Stimulated activated CD4-positive, alpha-beta T cell treated with anti-CD3 and anti-CD28 coated beads, Interleukin-1b, Interleukin-23, amount 100 ng/mL, for 24 hours (primary cell): ENCODE results near the gene ATXN7L1.
"Not testable (repeated sequence)": the region's sequence is repeated elsewhere in the genome, so short reads cannot be mapped to it uniquely, and the experiment has no call there.

Source experiments
- DNase-seq, 4 experiments: peaks; one replicate each; pipeline ENCODE4 v3.0.0-alpha.2; 2020; ENCODE audit warnings: low read depth in 4 of 4, low spot score in 1 of 4

ATXN7L1 gene

GRCh38 chr7:105890290-105890997 is 14.0 kb upstream of the ATXN7L1 start:
- peak in 1 of 4 experiments; percentile 10 for DNase-seq

GRCh38 chr7:105887569-105888189 is 11.3 kb upstream of the ATXN7L1 start:
- no peak for DNase-seq

DNA sequence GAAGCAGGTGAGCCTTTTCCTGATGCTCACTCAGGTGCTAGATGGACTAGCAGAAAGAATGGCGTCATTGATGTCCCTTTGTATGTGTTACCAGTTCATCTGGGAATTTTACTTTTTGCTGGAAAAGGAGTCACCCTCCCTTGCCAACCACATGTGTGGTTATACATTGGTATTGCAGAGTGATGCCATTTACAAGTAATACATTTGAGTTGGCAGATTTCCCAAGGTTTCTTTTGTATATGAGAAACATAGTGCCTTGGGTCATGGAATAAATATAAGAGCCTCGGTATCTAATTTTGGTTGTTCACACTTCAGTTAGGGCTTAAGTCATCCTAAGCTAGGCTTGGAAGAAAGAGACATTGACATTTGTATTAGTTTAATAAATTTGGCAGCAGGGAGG is 10.4 kb upstream of the ATXN7L1 start:
- no peak for DNase-seq

GRCh38 chr7:105885387-105886111 is 9.2 kb upstream of the ATXN7L1 start:
- DNase-seq: no peak

DNA sequence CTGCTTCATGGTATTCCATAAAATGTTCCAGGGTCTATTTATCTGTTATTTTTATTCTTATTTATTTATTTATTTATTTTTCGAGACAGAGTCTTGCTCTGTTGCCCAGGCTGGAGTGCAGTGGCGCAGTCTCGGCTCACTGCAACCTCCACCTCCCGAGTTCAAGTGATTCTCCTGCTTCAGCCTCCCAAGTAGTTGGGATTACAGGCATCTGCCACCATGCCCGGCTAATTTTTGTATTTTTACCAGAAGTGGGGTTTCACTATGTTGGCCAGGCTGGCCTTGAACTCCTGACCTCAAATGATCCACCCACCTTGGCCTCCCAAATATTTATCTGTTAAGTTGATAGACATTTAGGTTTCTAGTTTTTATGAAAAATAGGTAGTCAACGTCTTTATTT is 6.8 kb upstream of the ATXN7L1 start:
- not testable (repeated sequence) for DNase-seq

DNA sequence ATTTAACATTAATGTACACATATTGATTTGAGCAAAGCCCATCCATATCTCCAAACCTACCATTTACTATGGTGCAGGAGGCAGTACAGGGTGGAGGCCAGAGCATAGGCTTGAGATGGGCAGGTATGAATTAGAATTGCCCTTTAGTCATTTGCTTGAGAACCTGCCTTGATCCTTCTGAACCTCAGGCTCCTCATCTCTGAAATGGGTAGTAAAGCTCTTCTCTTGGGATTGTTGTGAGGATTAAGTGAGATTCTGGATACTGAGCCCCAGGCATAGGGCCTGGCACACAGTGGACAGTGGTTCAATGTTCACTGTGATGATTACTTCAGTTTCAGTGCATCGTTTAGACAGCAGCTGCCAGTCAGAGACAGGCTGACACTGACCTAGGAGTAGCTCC is 5.0 kb upstream of the ATXN7L1 start:
- DNase-seq: no peak

DNA sequence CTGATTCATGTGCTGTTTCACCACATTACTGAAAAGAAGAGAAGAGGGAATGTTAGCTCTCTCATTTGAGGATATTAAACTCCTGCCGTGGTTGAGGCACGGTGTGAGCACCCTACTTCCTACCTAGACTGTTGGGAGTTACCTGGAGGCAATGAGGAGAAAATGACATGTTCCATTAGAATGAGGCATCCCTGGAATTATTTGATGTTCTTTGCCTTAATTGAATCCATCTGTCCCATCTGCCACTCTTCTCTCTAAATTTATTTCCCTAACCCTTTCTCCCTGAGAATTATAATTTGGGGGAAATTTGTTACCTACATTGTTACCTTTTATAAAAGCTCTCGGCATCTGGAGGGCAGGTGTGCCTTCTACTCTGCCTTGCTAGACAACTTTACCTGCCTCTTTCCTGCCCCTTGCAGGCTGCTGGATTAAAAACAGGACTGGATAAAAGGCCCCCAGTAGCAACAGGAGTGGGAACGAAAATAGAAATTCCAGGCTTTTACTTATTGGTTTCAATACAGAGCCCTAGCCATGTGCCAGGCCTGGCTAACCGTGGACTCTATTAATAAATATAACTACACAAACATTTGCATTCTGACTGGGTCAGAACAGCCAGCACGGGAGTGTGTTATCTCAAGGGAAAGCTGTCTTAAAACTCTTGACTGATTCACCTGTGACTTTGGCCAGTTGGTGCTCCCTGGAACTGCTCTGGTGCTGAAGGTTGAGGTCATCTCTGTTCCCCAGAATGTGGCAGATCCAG is 4.4 kb upstream of the ATXN7L1 start:
- DNase-seq: no peak

- no peak for DNase-seq
These were observed 3.4 kb upstream of the ATXN7L1 start for GRCh38 chr7:105879782-105880181.

DNA sequence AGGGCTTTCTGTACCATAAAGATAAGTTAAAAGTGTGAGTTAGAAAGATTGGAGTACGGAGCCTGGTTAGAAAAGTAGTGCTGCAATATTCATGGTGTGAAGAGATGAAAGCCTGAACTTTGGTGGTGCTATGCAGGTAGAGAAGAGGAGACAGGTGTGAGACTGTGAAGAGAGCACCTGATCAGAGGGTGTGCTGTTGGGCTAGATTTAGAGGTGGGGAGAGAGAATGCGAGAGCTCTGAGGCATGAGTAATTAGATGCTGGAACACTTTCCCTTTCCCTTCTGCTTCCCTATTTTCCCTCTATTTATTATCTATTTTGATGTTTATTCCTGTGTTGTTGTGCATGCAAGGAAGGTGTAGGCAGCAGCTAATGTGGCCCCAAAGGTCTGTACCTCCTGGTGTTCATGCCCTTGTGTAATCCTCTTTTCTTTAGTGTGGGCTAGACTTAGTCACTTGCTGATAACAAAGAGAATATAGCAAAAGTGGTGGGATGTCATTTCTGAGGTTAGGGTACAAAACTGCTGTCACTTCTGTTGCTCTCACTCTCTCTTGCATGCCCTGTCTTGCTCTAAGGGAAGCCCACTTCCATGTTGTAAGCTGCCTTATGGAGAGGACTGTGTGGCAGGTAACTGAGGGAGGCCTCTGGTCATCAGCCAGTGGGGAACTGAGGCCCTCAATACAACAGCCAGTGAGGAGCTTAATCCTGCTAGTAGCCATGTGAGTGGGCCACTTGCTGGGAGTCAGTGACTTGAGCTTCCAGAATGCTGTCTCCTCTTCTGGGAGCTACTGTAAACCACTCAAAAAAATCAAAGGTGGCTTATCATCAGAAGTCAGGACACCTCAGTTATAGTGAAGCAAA is 2.6 kb upstream of the ATXN7L1 start:
- no peak for DNase-seq

DNA sequence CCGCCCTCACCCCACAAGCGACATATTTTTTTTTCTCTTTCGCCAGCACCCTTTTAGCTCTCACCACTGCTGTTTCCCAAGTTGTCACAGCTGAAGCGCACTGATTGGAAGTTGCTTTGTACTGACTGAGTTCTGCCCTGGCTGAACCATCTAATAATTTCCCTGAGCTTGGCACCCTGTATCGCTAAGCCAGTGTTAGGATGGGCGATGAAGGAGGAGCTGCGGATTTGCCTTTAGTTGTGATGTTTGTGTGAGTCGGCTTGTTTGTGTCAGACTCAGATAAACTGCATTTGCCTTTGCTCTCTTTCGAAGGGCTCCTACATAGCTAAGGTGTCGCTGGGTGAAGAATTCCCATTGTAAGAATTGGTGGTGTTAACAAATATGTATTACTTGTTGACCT is 1.3 kb upstream of the ATXN7L1 start:
- DNase-seq: no peak

DNA sequence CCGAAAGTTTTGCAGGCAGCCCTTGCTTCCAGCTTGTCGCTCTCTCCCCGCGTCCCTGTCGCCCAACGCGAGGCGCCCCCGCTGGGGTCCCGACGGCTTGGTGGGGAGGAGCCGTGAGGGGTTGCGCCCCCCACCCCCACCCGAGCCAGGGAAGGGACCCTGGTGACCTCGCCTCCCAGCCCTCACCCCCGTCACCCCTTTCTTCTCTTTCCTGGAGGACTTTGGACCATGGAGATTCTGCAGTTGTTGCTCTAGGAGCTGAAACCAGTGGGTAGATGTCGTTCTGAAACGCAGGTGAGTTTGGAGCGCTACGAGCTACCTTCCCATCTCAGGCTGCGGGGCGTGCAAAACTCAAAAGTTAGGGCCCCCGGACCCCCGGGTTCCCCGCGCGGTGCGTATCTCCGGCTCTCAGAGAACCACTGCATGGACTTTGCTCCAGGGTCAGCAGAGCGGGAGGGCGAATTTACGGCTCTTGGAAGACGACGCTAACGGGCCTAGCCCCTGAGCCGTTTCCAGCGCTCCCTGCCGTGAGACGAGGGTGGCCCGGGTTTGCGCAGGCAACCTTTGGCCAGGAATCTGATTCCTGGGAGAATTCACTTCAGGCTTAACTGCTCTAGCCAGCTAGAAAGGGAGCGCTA is 684 bp upstream of the ATXN7L1 start:
- DNase-seq: peak in 1 of 4 experiments; percentile 6

- no peak for DNase-seq
These were observed 894 bp downstream of the ATXN7L1 start for GRCh38 chr7:105875505-105875904.

DNA sequence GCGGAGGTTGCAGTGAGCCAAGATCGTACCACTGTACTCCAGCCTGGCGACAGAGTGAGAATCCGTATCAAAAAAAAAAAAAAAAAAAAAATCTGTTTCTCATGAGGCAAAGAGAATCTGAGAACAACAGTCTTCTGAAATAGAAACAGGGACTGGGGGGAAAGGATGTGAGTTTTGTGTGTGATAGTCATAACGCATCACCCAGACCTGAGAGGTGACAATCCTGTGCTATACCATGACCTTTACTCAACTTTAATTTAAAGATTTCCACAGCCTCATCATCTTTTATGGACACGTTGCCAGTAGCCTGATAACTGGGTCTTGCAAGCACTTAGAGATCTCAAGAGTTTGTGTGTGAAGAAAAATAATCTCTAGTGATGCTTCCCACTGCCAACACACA is 2.3 kb downstream of the ATXN7L1 start:
- no peak for DNase-seq

- no peak for DNase-seq
These were observed 3.9 kb downstream of the ATXN7L1 start for GRCh38 chr7:105872491-105872890.

- no peak for DNase-seq
These were observed 5.3 kb downstream of the ATXN7L1 start for GRCh38 chr7:105871142-105871541.

- DNase-seq: no peak
These were observed 10.1 kb downstream of the ATXN7L1 start for GRCh38 chr7:105866102-105866801.

- DNase-seq: no peak
These were observed 12.5 kb downstream of the ATXN7L1 start for GRCh38 chr7:105863876-105864275.

GRCh38 chr7:105862770-105863169 is 13.6 kb downstream of the ATXN7L1 start:
- DNase-seq: no peak

DNA sequence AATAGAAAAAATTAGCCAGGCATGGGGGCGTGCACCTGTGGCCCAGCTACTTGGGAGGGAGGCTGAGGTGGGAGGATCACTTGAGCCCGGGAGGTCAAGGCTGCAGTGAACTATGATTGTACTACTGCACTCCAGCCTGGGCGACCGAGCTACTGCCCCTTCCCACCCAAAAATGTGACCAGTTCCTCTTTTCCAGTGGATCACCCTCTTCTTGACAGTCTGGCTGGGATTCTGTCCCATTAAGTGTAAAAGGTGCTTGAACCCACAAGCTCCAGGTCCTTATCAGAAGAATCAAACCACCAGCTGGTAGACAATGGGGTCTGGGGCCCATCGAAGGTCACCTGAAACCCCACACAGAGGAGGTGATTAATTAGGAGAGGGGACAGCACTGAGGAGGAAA is 14.1 kb downstream of the ATXN7L1 start:
- no peak for DNase-seq

- DNase-seq: no peak
These were observed 15.2 kb downstream of the ATXN7L1 start for GRCh38 chr7:105861224-105861623.
